Stimulated activated CD8-positive, alpha-beta memory T cell treated with anti-CD3 and anti-CD28 coated beads, Interleukin-15, amount 100 ng/mL, for 1 hour (primary cell): ENCODE data around the gene PRR23A.
"Not testable (repeated sequence)": the region's sequence is repeated elsewhere in the genome, so short reads cannot be mapped to it uniquely, and the experiment has no call there.

Experiments used
- DNase-seq: peaks from one replicate; pipeline ENCODE4 v3.0.0-alpha.2; 2020; ENCODE audit warnings: low read depth

PRR23A gene

GRCh38 chr3:139006051-139006716 lies at the start of gene PRR23A:
Gene PRR23A, minus strand, starts transcription at chr3:139006268. Its CDS starts 0 bp downstream, at chr3:139006268.
- no peak for DNase-seq

GRCh38 chr3:139052802-139053600 lies 46.9 kb upstream of the PRR23A start:
- no peak for DNase-seq

- DNase-seq: no peak
Measured at GRCh38 chr3:139044366-139045210, 38.5 kb upstream of the PRR23A start, which contains the start of gene PRR23C. Gene PRR23C, minus strand, starts transcription at chr3:139044892. Its CDS starts 272 bp downstream, at chr3:139044620.

DNA sequence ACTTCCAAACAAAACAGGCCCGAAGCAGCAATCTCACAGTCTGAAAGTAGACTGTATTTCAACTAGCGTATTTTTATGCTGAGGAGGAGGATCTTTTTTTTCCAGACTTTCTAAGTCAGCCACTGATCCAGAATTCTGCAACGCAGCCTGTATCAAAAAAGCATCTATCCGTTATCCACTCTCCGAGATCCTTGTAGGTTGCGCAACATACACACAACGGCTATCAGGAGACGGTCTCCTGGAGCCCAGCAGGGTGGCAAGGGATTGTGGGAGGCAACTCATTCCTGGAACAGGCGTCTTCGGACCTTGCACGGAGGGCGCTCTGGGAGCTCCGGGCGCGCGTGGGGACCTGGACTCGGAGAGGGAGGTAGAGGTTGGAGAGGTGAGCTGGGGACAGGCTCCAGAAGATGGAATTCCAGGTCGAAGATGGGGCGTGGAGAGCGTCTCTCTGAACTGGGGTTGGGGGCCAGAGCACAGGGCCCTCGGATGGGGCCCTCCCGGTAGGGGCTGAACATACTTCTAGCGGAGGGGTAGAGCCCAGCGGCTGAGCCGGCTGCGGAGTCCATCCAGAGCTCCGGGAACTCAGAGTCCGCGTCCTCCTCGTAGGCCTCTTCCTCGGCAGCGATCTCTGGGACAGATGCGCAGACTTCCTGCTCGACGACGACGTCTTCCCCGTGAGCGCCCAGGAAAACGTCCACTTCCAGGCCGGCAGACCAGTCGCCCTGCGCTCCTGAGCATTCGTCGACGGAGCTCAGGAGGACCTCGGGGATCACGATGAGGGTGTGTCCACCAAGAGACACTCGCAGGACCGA lies 37.7 kb upstream of the PRR23A start:
- no peak for DNase-seq

GRCh38 chr3:139037478-139037877 lies 31.4 kb upstream of the PRR23A start:
- no peak for DNase-seq

DNA sequence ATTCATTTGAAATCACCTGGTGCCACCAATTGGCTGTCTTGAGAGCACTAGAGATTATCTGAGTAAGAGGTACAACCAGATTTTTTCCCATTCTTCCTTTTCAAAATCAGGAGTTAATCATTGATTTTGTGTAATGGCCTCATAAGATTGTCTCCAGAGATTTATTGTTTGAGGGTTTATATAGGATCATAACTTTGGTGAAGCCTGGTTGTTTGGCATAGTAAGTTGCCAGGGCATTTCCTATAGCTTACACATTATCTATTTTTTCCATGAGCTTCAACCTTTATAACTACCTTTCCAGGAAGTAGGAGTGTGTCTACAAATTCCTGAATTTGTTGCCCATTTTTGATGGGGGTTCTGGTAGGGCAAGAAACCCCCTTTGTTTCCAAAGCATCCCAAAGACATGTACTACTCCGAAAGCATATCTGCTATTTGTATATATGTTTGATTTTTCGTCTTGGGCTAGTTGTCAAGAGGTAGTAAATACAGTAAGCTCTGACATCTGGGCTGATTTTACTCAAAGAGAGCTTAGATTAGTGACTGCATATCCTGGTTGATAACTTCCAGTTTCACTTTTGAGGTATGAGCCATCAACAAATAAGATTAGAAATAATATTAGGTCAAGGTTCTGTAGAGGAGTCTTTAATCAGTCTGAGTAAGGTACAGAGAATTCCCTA lies 26.4 kb upstream of the PRR23A start:
- no peak for DNase-seq

DNA sequence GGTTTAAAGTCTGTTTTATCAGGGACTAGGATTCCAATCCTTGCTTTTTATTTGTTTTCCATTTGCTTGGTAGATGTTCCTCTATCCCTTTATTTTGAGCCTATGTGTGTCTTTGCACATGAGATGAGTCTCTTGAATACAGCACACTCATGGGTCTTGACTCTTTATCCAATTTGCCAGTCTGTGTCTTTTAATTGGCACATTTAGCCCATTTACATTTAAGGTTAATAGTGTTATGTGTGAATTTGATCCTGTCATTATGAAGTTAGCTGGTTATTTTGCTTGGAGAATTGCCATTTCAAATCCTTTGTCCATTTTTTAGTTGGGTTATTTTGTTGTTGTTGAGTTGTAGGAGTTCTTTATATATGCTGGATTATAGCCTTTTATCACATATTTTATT lies 24.5 kb upstream of the PRR23A start:
- DNase-seq: not testable (repeated sequence)

GRCh38 chr3:139024968-139025367 lies 18.9 kb upstream of the PRR23A start:
- no peak for DNase-seq

GRCh38 chr3:139020868-139021234 lies 14.8 kb upstream of the PRR23A start, which contains the start of gene PRR23B:
Gene PRR23B, minus strand, starts transcription at chr3:139020926. Its CDS starts 265 bp downstream, at chr3:139020661.
- no peak for DNase-seq

DNA sequence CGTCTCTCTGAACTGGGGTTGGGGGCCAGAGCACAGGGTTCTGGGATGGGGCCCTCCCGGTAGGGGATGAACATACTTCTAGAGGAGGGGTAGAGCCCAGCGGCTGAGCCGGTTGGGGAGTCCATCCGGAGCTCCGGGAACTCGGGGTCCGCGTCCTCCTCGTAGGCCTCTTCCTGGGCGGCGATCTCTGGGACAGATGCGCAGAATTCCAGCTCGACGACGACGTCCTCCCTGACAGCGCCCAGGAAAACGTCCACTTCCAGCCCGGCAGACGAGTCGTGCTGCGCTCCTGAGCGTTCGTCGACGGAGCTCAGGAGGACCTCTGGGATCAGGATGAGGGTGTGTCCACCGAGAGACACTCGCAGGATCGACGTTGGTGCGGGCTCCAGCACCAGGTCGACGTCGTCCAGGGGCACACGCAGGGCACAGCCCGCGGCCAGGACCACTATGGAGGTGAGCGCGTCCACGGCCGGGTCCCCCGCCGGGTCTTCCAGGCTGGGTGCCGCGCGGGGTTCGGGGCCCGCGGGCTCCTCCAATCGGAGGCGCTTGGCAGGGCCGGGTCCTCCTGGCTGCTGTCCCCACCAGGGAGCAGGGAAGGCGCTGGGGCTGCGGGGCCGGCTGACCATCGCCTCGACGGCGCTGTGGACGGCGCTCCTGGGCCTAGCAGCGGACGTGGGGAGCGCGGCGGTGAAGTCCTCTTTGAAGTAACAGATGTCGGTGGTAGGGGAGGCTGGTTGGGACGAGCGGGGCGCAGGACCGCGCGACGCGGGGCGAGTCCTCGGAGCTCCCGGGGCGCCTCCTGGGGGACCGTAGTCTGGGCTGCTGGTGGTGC lies 14.2 kb upstream of the PRR23A start:
- DNase-seq: no peak

DNA sequence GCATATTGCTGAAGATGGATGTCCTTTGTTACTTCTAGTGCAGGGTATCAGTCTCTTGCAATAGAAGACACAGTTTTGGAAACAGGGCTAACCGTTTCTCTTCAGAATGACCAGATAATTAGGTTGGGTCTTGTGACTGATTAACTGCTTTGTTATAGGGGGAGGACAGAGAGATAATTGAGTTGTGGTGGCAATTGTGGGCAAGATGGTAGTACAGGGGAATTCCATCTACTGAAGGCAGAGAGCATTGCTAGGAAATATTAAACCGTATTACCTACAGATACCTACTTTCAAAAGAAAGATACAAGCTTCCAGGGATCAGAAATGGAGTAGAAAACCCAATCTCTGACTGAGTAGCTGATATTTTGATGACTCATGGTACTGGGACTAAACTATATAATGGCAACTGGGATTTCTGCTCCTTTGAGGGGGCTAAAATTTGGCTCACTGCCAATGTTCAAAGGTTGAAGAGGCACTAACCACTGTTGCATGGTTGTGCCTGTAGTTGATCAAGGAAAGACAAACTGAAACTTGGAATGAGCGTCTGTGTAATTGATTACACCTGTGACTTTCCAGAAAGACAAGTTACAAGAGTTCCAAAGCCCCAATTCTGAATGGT lies 10.5 kb upstream of the PRR23A start:
- no peak for DNase-seq

GRCh38 chr3:139005356-139005993 lies 593 bp downstream of the PRR23A start:
- no peak for DNase-seq

DNA sequence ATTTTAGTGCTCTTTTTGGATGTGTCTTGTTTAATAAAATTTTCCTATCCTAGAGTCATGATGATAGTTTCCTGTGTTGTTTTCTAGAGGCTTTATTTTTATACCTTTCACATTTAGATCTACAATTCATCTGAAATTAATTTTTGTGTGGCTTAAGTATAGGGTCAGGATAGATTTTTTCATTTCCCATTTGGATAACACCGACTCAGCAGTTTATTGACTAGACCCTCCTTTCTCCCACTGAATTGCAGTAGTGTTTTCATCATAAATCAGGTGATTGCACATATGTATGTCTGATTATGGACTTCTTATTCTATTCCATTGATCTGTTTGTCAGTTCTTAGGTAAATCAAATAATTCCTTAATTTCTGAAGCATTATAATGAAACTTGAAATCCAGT lies 10.4 kb downstream of the PRR23A start:
- no peak for DNase-seq

DNA sequence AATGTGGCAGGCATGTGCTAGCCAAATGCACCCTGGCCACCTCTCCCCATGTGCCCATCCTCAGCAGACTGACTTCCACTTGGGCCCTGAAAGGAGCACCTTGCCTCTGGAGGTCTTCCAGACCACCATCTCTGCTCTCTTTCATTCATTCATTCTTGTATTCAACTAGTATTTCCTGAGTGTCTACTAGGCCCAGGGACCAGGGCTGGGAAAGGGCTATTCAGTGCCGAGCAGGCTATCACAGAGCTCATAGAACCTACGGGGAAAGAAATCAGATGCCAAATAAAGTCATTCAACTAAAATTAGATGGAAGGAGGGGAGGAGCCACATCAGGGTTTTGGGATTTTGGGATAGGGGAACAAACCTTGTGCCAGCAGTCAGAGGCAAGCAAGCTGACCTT lies 18.9 kb downstream of the PRR23A start:
- DNase-seq: no peak

DNA sequence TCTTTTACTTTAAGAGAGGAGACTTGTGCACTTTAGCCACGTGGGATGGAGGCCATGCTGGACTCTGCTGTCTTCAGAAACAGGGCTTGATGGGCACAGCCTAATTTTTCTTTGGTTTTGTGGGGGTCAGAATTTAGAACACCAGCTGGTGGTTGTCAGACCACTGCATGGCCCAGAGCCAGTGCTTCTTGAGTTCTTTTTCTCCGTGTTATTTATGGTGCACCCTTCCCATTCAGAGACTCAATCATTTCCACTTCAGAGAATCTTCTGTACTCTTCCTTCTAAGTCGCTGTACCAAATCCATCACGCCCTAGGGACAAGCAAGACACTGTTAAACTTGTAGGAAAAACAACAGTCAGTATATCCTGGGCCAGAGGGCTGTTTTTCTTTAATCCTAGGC lies 20.1 kb downstream of the PRR23A start:
- no peak for DNase-seq

GRCh38 chr3:138984816-138985215 lies 21.3 kb downstream of the PRR23A start:
- DNase-seq: no peak

DNA sequence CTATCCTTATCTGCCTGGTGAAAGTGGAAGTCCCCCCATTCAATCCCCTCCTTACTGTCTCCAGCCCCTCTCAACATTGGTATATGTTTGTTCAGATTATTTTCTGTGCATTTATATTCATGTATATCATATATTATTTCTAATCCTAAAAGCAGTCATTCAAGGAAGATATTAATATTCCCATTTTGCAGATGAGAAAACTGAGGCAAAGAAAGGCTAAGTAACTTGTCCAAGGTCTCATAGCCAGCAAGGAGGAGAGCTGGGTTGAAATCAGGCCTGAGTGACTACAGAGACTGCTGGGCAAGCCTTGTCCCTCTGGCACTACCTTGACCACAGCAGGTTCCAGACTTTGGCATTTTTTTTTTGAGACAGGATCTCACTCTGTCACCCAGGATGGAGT lies 30.0 kb downstream of the PRR23A start:
- DNase-seq: no peak

DNA sequence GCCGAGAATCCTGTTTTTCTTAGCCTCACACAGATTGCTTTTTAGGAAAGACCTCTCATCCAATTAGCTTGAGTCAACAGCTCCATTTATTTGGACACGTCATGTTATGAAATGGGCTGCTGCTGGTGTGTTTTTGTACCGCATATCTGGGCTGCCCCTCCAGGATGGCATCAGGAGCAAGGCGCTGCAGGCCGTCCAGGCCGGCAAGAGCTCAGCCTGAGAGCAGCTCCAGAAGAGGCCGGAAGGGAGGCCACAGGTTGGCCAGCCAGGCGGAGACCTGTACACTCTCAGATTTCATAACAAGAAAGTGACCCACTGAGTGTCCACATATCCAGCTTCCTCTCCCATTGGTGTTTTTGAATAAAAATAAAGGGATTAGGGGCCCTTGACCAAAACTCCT lies 30.7 kb downstream of the PRR23A start:
- no peak for DNase-seq

DNA sequence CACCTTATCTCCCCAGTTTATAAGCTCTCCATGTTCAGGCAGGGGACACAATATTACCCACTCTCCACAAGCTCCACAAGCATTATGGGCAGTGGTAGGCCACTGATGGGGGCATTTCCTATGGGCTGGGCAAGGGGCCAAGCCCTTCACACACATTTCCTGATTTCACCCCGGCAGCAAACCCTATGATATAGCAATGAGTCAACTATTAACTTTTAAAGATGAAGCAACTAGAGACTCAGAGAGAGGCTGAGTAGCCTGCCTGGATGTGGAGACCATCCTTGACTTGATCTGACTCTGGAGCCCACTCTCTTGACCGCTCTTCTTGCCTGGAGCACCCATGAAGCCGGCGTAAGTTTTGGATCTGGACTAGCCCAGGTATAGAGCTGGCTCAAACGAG lies 31.6 kb downstream of the PRR23A start:
- DNase-seq: no peak
